ENCODE data around the gene TCF4. TPM values are rescaled to one million over a fixed set of nuclear protein-coding genes. Genes with fewer than 3 reads are reported as not detected.
A peak's percentile ranks its signal among the peaks of the same experiment; 100 is the strongest.

Gene TCF4
- total and polyA plus RNA-seq, 7 donors, result 3.5 to 149 (median 106) TPM

DNA sequence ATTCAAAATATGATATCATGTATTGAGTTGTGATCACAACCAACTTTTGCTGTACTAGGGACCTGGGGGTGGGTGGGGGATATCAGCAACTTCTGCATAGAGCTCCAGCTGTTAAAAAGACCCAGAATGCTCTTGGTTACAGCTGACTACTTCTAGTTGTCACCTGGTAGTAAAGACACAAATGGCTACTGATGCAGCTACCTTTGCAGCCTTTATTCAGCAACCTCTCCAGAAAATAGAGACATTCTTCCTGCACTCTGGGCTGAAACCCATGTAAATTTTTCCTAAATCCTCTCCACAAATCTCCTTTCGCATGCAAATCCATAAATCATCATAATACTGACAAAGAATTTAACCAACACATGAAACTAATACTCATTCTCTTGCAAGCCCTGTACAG lies 238.3 kb downstream of the TCF4 start:
- no peaks in the 10 kb centered on the region for H3K27me3 ChIP-seq
- peak overlapping the region in 2 of 4 donors; percentile 41 to 54 for H3K27ac ChIP-seq
- no peak for DNase-seq
- TF ChIP-seq POLR2AphosphoS5 (IDR thresholded peaks at IDR 0.05) (no peak), POLR2A (IDR thresholded peaks at IDR 0.05) (no peak), EP300 (IDR thresholded peaks at IDR 0.05) (no peak)
- TF ChIP-seq, protein P1, sequence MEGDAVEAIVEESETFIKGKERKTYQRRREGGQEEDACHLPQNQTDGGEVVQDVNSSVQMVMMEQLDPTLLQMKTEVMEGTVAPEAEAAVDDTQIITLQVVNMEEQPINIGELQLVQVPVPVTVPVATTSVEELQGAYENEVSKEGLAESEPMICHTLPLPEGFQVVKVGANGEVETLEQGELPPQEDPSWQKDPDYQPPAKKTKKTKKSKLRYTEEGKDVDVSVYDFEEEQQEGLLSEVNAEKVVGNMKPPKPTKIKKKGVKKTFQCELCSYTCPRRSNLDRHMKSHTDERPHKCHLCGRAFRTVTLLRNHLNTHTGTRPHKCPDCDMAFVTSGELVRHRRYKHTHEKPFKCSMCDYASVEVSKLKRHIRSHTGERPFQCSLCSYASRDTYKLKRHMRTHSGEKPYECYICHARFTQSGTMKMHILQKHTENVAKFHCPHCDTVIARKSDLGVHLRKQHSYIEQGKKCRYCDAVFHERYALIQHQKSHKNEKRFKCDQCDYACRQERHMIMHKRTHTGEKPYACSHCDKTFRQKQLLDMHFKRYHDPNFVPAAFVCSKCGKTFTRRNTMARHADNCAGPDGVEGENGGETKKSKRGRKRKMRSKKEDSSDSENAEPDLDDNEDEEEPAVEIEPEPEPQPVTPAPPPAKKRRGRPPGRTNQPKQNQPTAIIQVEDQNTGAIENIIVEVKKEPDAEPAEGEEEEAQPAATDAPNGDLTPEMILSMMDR (IDR thresholded peaks at IDR 0.05), result no peak
- intact Hi-C loops (cut with DNase I), result loop anchor here (5.0 to 10.0 kb wide), 4 partner anchors 58 to 1225 kb away; partner anchors contain the start of gene TCF4
- peaks cover 0 to 76% (median 52%) of the 10 kb centered on the region in 4 donors for H3K4me1 ChIP-seq
- no peaks in the 10 kb centered on the region for H3K9me3 ChIP-seq
- H3K4me3 ChIP-seq, result no peak overlapping the region
- no peaks in the 10 kb centered on the region for H3K36me3 ChIP-seq
- 77 to 94% methylated on average over 1 of the region's 1 CpG for WGBS, 2 donors

DNA sequence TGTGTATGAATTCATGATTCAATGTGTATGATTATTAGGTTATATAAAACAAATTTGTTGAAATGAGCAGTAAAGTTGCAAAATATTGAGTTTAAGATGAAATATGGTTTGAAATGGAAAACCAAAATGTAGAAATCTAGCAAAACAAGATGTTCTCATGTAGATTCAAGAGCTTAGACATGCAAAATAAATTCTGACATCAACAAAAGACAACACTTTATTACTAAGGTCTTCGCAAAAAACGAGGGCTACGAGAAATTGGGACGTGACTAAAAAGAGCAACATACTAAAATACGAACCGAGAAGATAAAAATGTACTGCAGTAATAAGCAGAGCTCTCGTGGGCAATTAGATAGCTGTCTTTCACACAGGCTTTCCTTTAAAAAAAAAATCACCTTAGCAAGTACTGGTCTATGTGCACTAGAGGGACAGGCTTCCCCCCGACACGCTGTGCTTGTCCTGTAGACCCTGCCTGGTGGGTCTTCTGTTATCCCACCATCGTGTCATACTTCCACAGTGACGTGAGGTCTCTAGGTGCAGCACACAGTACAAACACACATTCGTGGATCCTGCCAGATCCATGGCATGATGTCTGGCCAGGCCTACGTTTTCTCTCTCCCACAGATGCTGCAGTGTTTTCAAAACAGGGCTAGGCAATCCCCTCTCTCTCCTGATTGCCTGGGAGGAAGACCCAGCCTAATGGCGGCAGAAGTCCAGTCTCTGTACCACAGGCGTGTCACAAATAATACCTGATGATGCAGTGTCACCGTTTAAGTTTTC lies 240.8 kb downstream of the TCF4 start:
- H3K27ac ChIP-seq, result peak overlapping the region in 3 of 4 donors; percentile 39 to 64 (median 54)
- no peaks in the 10 kb centered on the region for H3K36me3 ChIP-seq
- TF ChIP-seq POLR2AphosphoS5 (IDR thresholded peaks at IDR 0.05) (no peak), EP300 (IDR thresholded peaks at IDR 0.05) (no peak), POLR2A (IDR thresholded peaks at IDR 0.05) (no peak)
- TF ChIP-seq, protein P1 (IDR thresholded peaks at IDR 0.05), result no peak
- no peak for DNase-seq
- peaks cover 0 to 76% (median 51%) of the 10 kb centered on the region in 4 donors for H3K4me1 ChIP-seq
- 81 to 85% methylated on average over 16 of the region's 16 CpGs for WGBS, 2 donors
- intact Hi-C loops (cut with DNase I), result loop anchor here (5.0 to 10.0 kb wide), 3 partner anchors 135 to 1228 kb away; partner anchors contain the start of gene TCF4
- H3K4me3 ChIP-seq, result no peak overlapping the region
- H3K9me3 ChIP-seq, result no peaks in the 10 kb centered on the region
- no peaks in the 10 kb centered on the region for H3K27me3 ChIP-seq

DNA sequence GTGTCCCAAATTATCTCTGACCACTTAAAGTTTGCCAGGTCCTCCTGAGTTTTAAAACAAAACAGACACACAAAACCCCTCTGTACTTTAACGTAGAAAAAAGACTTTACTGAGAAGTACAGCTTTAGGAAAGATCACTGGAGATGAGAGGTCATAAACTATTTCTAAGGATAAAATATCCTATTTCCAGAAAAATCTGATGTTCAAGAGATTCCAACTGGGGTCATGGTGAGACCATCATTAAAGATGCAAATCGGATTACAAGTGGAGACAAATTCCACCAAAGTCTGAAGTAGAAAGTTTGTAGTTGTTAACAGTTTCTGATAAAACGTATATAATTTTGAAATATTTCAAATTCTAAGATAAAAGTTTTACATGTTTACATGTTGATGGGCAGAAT lies 241.6 kb downstream of the TCF4 start:
- Histone ChIP-seq H3K4me1 (peaks cover 0 to 76% (median 50%) of the 10 kb centered on the region in 4 donors), H3K27me3 (no peaks in the 10 kb centered on the region), H3K9me3 (no peaks in the 10 kb centered on the region), H3K27ac (peak overlapping the region in 2 of 4 donors; percentile 54 to 64), H3K4me3 (no peak overlapping the region), H3K36me3 (no peaks in the 10 kb centered on the region)
- no peak for DNase-seq
- intact Hi-C loops (cut with DNase I), result loop anchor here (5.0 to 10.0 kb wide), 3 partner anchors 136 to 1228 kb away; partner anchors contain the start of gene TCF4
- TF ChIP-seq, protein P1 (IDR thresholded peaks at IDR 0.05), result no peak
- TF ChIP-seq POLR2AphosphoS5 (IDR thresholded peaks at IDR 0.05), result no peak
- TF ChIP-seq POLR2A (IDR thresholded peaks at IDR 0.05), result no peak
- TF ChIP-seq EP300 (IDR thresholded peaks at IDR 0.05), result no peak
- 66 to 75% methylated on average over 3 of the region's 3 CpGs for WGBS, 2 donors

DNA sequence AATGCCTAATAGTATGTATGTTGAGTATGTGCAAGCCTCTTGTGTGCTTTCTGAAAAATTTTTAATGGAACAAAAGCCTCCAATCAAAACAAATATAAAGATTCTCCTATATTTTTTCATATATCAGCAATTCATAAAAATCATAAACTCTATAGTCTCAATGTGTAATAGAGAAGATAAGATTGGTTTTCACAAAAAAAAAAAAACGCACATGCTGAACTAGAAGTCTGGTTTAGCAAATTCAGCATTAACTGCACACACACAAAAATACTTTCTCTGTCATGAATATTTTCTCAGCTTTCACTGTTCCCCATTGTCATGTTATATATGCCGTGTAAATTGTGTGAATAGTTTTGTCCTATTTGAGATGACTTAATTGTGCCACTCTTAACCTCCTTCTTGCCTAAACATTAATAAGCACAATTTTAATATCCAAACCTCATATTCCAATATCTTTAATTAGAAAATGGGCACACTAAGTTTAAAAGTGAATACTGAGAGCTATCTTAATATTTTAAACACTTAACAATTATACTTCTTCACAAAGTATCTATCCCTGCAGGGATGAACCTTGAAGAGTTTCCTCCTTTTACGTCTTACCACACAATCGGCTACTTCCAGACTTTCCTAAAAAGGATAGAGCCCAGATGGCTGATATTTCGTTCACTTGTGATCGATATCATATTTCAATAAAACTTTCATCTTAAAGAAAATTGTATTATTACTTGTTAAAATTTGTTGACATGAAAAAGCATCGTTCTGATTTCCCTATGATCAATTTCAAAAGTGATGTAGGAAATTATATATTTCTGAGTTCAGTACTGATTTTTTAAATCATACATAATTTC lies 242.7 kb downstream of the TCF4 start:
- WGBS, 2 donors, result 89 to 91% methylated on average over 7 of the region's 7 CpGs
- Histone ChIP-seq H3K9me3 (no peaks in the 10 kb centered on the region), H3K4me3 (no peak overlapping the region), H3K27ac (peak overlapping the region in 2 of 4 donors; percentile 46 to 64), H3K4me1 (peaks cover 0 to 65% (median 43%) of the 10 kb centered on the region in 4 donors), H3K36me3 (no peaks in the 10 kb centered on the region), H3K27me3 (no peaks in the 10 kb centered on the region)
- no peak for DNase-seq
- TF ChIP-seq, protein P1 (IDR thresholded peaks at IDR 0.05), result no peak
- TF ChIP-seq POLR2A (IDR thresholded peaks at IDR 0.05) (no peak), EP300 (IDR thresholded peaks at IDR 0.05) (no peak), POLR2AphosphoS5 (IDR thresholded peaks at IDR 0.05) (no peak)
- intact Hi-C loops (cut with DNase I), result loop anchor here (5.0 to 10.0 kb wide), 3 partner anchors 137 to 1229 kb away; partner anchors contain the start of gene TCF4

All from sigmoid colon (tissue), 7 donors.